Mesendoderm (in vitro differentiated cells): ENCODE data around the gene SAMD4A.
A peak's percentile ranks its signal among the peaks of the same experiment; 100 is the strongest.

Experiments
- DNase-seq: peaks from one replicate; pipeline ENCODE4 v3.0.0; 2013
- H2AK5ac ChIP-seq: 2 replicates; pipeline ENCODE4 v1.6.1; 2013; ENCODE audit warnings: low read length, inconsistent platforms
- H2BK120ac ChIP-seq: 2 replicates; pipeline ENCODE4 v1.6.1; 2013; ENCODE audit warnings: low read depth, mild to moderate bottlenecking, low read length, moderate library complexity, mixed read lengths
- H2BK15ac ChIP-seq: replicated peaks from 2 replicates; pipeline ENCODE4 v1.6.1; 2013; ENCODE audit warnings: low read depth, mild to moderate bottlenecking, moderate library complexity
- H2BK5ac ChIP-seq: 2 replicates; pipeline ENCODE4 v1.6.1; 2013; ENCODE audit warnings: low read length, inconsistent platforms
- H3K18ac ChIP-seq: 2 replicates; pipeline ENCODE4 v1.6.1; 2013; ENCODE audit warnings: mild to moderate bottlenecking, low read length, mixed read lengths
- H3K23ac ChIP-seq: one replicate; pipeline ENCODE4 v1.6.1; 2013; ENCODE audit warnings: low read length
- H3K27ac ChIP-seq: 2 replicates; pipeline ENCODE4 v1.5.1; 2013; ENCODE audit warnings: low read depth, mild to moderate bottlenecking, inconsistent platforms, low read length, moderate library complexity
- H3K27me3 ChIP-seq: 2 replicates; pipeline ENCODE4 v1.6.1; 2013; ENCODE audit warnings: low read length, control low read depth, mild to moderate bottlenecking, inconsistent platforms; ENCODE audit not compliant: insufficient read depth, poor library complexity
- H3K36me3 ChIP-seq: 2 replicates; pipeline ENCODE4 v1.6.1; 2013; ENCODE audit warnings: low read length, inconsistent platforms; ENCODE audit not compliant: control insufficient read depth, insufficient read depth
- H3K4ac ChIP-seq: one replicate; pipeline ENCODE4 v1.6.1; 2013; ENCODE audit warnings: low read depth, mild to moderate bottlenecking, low read length, moderate library complexity
- H3K4me1 ChIP-seq: 2 replicates; pipeline ENCODE4 v1.6.1; 2013; ENCODE audit warnings: low read depth, low read length, inconsistent platforms; ENCODE audit not compliant: control insufficient read depth
- H3K4me2 ChIP-seq: 2 replicates; pipeline ENCODE4 v1.6.1; 2013; ENCODE audit warnings: low read length
- H3K4me3 ChIP-seq: 2 replicates; pipeline ENCODE4 v1.5.1; 2013; ENCODE audit warnings: mild to moderate bottlenecking, low read length
- H3K56ac ChIP-seq: one replicate; pipeline ENCODE4 v1.6.1; 2013; ENCODE audit warnings: low read length
- H3K79me1 ChIP-seq: 2 replicates; pipeline ENCODE4 v1.6.1; 2013; ENCODE audit warnings: low read length, inconsistent platforms
- H3K79me2 ChIP-seq: 2 replicates; pipeline ENCODE4 v1.6.1; 2013; ENCODE audit warnings: mild to moderate bottlenecking, low read length; ENCODE audit not compliant: control insufficient read depth, insufficient read depth
- H3K9ac ChIP-seq: 2 replicates; pipeline ENCODE4 v1.6.1; 2013; ENCODE audit warnings: low read length, inconsistent platforms
- H4K5ac ChIP-seq: one replicate; pipeline ENCODE4 v1.6.1; 2013; ENCODE audit warnings: low read length
- H4K8ac ChIP-seq: one replicate; pipeline ENCODE4 v1.6.1; 2013; ENCODE audit warnings: low read depth, mild to moderate bottlenecking, control low read depth, low read length, moderate library complexity
- WGBS: extraction: QIAGEN DNeasy Blood & Tissue Kit; methylation state at CpG from one replicate; pipeline ENCODE4 v1.1.7; 2013; ENCODE audit warnings: low lambda C conversion rate, missing lambda C conversion rate; ENCODE audit not compliant: insufficient coverage; ENCODE audit errors: extremely low coverage; 5-methylcytosine and 5-hydroxymethylcytosine counted together

SAMD4A gene

DNA sequence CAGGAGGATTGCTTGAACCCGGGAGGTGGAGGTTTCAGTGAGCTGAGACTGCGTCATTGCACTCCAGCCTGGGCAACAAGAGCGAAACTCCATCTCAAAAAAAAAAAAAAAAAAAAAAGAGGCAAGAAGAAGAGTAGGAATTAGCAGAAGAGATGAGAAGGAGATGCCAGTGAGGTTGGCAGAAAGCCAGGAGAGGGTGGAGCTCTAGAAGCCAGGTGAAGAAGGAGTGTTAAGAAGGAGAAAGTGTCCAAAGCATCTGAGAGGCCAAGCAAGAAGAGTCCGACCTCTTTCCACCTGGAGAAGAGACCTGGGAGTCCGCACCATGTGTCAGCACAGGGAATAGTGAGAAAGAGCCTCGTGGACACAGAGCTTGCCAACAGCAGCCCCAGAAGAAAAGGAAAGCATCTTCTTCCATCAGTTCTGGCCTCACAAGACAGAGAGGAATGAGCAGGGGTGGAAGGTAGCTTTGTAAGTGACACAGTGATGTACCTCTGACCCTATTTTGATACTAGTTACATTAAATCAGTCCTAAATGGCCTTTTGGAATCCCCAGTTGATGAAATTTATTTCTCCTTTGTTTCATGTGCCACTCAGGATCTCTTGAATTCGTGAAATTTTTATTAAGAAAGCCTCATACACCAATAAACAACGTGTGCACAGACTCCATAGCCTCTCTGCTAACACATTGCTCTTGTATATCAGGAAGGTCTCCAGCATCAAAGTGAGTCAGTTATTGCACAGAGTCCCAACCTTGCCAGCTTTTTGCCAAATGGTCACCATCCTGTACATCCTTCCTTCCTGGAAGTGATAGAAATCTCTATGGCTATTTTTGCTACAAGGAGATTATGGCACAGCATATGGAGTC lies 70.6 kb downstream of the SAMD4A start:
- Histone ChIP-seq H3K36me3 (no peaks in the 10 kb centered on the region), H3K27me3 (no peaks in the 10 kb centered on the region), H4K8ac (no peak overlapping the region), H3K18ac (no peak overlapping the region), H3K23ac (no peak overlapping the region), H2BK120ac (no peak overlapping the region), H3K4ac (no peak overlapping the region), H4K5ac (no peak overlapping the region), H2BK15ac (no peak overlapping the region), H2AK5ac (no peak overlapping the region), H3K4me2 (no peak overlapping the region), H3K27ac (no peak overlapping the region), H3K79me1 (peaks cover 4% of the 10 kb centered on the region), H3K79me2 (peaks cover 2% of the 10 kb centered on the region), H3K9ac (no peak overlapping the region), H3K56ac (no peak overlapping the region), H3K4me1 (peaks cover 6% of the 10 kb centered on the region), H2BK5ac (no peak overlapping the region), H3K4me3 (no peak overlapping the region)
- no peak for DNase-seq
- no CpG with 5 or more reads among the region's 8 CpGs for WGBS

DNA sequence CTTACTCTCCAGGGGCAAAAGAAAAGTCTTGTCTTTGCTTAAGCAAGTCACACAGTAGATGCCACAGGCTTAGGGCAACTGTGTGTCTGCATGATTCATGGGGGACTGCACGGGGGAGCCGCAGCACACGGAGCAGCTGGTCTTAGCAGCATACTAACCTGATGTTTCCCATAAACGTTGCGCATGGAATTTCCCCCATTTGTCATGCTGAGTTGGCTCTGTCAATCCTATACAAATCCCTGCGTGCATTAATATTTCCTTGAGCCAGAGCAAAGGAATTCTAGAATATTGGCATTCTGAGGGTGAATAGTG lies 71.2 kb downstream of the SAMD4A start:
- H3K27me3 ChIP-seq: no peaks in the 10 kb centered on the region
- peaks cover 4% of the 10 kb centered on the region for H3K79me1 ChIP-seq
- H3K4me3 ChIP-seq: no peak overlapping the region
- no peak overlapping the region for H2BK15ac ChIP-seq
- H3K27ac ChIP-seq: no peak overlapping the region
- no peak overlapping the region for H2AK5ac ChIP-seq
- no peak overlapping the region for H3K23ac ChIP-seq
- H2BK120ac ChIP-seq: no peak overlapping the region
- H3K56ac ChIP-seq: no peak overlapping the region
- no peak overlapping the region for H3K9ac ChIP-seq
- no peak overlapping the region for H3K4ac ChIP-seq
- H4K5ac ChIP-seq: no peak overlapping the region
- no peak overlapping the region for H2BK5ac ChIP-seq
- WGBS: no CpG with 5 or more reads among the region's 6 CpGs
- H3K79me2 ChIP-seq: peaks cover 2% of the 10 kb centered on the region
- no peak for DNase-seq
- H3K4me2 ChIP-seq: no peak overlapping the region
- H4K8ac ChIP-seq: no peak overlapping the region
- no peak overlapping the region for H3K18ac ChIP-seq
- no peaks in the 10 kb centered on the region for H3K36me3 ChIP-seq
- H3K4me1 ChIP-seq: peaks cover 6% of the 10 kb centered on the region

DNA sequence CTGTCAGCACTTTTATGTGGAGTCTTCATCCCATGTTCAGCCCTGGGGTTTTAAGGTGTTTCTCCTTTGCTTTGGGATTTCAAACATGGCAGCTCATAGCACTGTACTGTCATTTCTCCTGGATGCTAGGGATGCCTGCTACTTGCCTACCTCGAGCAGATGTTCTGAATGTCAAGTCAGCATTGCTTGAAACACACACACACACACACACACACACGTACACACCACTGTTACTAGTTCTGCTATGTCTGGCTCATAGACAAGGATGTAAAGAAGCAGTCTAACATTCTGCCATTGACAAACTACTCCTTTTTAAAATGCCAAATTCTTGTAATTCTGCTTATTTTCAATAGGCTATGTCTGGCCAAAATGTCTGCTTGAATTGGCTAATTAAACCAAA lies 72.7 kb downstream of the SAMD4A start:
- Histone ChIP-seq H3K36me3 (no peaks in the 10 kb centered on the region), H3K27me3 (no peaks in the 10 kb centered on the region), H3K23ac (no peak overlapping the region), H3K79me2 (peaks cover 2% of the 10 kb centered on the region), H3K4me1 (peaks cover 6% of the 10 kb centered on the region), H2BK15ac (no peak overlapping the region), H4K5ac (no peak overlapping the region), H2BK5ac (no peak overlapping the region), H3K79me1 (peaks cover 2% of the 10 kb centered on the region), H3K56ac (no peak overlapping the region), H3K27ac (no peak overlapping the region), H3K4ac (no peak overlapping the region), H3K4me3 (no peak overlapping the region), H4K8ac (no peak overlapping the region), H2BK120ac (no peak overlapping the region), H2AK5ac (no peak overlapping the region), H3K9ac (no peak overlapping the region), H3K18ac (no peak overlapping the region), H3K4me2 (no peak overlapping the region)
- no CpG with 5 or more reads among the region's 2 CpGs for WGBS
- no peak for DNase-seq

DNA sequence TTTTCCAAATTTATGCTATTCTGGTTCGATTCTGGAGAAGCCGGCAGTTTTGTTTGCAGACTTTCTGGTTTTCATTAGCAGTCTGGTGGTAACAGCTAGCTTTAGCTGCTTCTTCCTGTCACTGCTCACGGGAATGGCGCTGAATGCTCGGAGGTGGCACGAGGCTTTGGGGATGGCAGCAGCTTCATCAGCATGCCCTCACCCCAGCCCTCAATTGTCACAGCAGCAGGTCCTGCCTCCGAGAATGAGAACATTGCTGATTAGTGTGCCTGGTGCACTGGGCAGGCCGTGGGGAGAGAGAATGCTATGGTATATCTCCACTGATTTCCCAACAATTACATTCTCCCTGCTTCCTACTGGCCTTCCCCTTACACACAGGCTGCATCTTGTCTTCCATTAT lies 73.6 kb downstream of the SAMD4A start:
- Histone ChIP-seq H2BK5ac (no peak overlapping the region), H2AK5ac (no peak overlapping the region), H3K18ac (no peak overlapping the region), H3K36me3 (no peaks in the 10 kb centered on the region), H4K5ac (no peak overlapping the region), H3K27ac (no peak overlapping the region), H3K4me1 (peaks cover 6% of the 10 kb centered on the region), H3K9ac (no peak overlapping the region), H2BK120ac (no peak overlapping the region), H4K8ac (no peak overlapping the region), H3K79me2 (peaks cover 2% of the 10 kb centered on the region), H3K27me3 (no peaks in the 10 kb centered on the region), H3K4ac (no peak overlapping the region), H3K79me1 (peaks cover 2% of the 10 kb centered on the region), H3K23ac (no peak overlapping the region), H3K4me2 (no peak overlapping the region), H2BK15ac (no peak overlapping the region), H3K4me3 (no peak overlapping the region), H3K56ac (peak overlapping the region; percentile 36)
- peak; percentile 75 for DNase-seq
- WGBS: no CpG with 5 or more reads among the region's 8 CpGs

DNA sequence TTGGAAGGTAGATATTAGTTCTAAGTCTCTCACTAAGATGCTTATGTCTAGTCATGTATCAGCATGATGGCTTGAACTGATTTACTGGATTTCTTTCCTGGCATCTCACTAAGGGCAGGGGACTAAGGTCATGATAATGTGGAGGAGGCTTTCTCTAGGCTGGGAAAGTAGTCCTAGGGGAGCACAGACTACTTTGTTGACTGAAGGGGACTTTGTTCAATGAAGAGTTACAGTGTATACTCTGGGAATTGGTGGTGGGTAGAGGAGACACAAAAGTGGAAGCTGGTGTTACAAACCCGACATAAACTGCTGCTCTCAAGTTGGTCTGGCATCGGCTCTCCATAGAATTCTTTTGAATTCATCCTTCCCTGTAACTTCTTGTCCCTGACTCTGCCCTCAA lies 75.2 kb downstream of the SAMD4A start:
- H3K56ac ChIP-seq: no peak overlapping the region
- no peak overlapping the region for H2BK15ac ChIP-seq
- H3K4ac ChIP-seq: no peak overlapping the region
- H3K4me1 ChIP-seq: peaks cover 6% of the 10 kb centered on the region
- WGBS: no CpG with 5 or more reads among the region's 2 CpGs
- H3K4me3 ChIP-seq: no peak overlapping the region
- H3K36me3 ChIP-seq: no peaks in the 10 kb centered on the region
- DNase-seq: no peak
- no peak overlapping the region for H3K18ac ChIP-seq
- H3K23ac ChIP-seq: no peak overlapping the region
- H3K79me1 ChIP-seq: peaks cover 2% of the 10 kb centered on the region
- H3K27me3 ChIP-seq: no peaks in the 10 kb centered on the region
- H4K8ac ChIP-seq: no peak overlapping the region
- no peak overlapping the region for H3K4me2 ChIP-seq
- peaks cover 2% of the 10 kb centered on the region for H3K79me2 ChIP-seq
- no peak overlapping the region for H2AK5ac ChIP-seq
- H2BK120ac ChIP-seq: no peak overlapping the region
- H3K27ac ChIP-seq: no peak overlapping the region
- H4K5ac ChIP-seq: no peak overlapping the region
- H2BK5ac ChIP-seq: no peak overlapping the region
- no peak overlapping the region for H3K9ac ChIP-seq
